GM19372 (cell line): ENCODE data around the gene TPCN2.

Experiments
- ATAC-seq: cut with Tn5 transposase; IDR thresholded peaks from one replicate; pipeline ENCODE4 v1.9.1; 2021; ENCODE audit warnings: mild to moderate bottlenecking, low read depth, moderate library complexity; ENCODE audit not compliant: unreplicated experiment

TPCN2 gene

DNA sequence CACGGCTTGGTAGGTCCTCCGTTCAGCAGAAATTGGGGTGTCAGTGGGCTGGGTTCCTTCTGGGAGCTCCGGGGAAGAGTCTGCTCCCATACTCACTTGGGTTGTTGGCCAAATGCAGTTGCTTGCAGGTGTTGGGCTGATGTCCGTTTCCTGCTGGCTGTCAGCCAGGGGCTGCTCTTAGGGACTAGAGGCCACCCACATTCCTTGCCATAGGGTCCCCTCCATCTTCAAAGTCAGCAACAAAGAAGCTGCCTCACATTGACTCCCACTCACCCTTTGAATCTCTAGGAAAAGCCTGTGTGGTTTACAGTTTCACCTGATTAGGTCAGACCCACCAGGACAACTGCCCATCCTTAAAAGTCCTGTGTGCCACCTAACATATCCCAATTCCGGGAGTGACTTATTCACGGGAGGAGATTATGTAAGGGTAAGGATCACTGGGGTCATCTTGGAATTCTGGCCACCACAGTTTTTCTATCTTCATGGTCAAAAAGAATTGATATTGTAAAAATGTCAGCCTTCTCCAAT lies 43.0 kb downstream of the TPCN2 start:
- no peak for ATAC-seq

DNA sequence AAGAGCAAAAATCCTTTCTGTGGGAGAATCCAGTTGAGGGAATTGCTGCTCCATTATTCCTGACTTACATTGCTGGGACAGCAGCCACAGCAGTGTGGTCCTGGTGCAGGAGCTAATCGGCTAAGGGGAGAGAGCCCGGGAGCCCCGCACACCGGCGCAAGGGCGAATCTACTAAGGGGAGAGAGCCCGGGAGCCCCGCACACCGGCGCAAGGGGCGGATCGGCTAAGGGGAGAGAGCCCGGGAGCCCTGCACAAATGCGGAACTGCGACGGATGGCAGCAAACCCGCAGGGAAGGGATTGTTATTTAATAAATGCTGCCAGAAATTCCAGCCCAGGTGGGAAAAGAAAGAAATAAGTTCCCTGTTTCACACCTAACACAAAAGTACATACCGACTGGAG lies 43.5 kb downstream of the TPCN2 start:
- ATAC-seq, result no peak

DNA sequence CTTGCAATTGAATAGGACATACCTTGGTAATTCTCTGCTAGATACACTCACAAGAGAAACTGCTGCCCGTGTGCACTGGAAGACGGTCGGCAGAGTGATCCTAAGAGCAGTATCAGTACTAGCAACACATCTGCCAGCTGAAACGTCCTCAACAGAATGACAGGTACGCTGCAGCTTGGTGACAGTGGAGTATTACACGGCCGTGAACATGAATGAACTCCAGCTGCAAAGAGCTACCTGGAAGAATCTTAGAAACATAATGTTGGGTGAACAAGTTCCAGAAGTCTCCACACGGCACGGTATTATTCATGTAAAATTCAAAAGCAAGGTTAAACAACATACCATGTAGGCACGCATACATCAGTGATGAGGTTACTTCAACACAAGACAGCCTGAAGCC lies 44.4 kb downstream of the TPCN2 start:
- no peak for ATAC-seq

DNA sequence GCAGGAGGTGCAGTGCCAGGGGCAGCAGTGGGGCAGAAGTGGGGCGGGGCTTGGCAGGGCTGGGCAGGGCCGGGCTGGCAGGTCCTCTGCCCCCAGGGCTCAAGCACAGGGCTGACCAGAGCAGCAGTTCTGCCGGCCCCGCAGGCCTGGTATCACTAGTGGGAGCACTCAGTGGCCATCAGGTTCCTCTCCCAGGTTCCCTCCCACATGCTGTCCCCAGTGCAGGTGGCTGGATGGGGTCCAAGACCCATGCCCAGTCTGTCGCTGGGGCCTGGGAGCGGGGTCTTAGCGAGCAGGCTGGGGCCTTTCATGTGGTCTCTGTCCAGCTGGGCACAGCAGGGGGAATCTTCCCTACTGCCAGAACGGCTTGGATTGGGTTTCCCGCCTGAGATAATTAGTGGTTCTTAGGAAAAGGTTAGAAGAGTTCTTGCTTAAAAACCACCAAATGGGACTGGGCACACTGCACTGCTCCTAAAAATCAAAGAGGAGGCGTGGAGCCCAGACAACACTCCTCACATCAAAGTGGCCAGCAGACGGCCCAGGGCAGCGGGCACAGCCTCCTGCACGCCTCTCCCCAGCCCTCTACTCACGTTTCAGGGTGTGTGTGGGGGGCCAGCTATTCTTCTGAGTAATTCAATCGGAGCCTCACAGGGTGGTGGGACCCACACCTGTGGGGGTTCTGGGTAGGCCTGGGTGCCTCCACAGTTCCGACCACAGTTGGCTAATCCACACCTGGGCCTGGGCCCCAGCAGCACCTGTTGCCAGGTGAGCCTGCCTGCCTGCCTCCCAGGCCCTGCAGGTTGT lies 45.6 kb downstream of the TPCN2 start:
- ATAC-seq, result no peak

DNA sequence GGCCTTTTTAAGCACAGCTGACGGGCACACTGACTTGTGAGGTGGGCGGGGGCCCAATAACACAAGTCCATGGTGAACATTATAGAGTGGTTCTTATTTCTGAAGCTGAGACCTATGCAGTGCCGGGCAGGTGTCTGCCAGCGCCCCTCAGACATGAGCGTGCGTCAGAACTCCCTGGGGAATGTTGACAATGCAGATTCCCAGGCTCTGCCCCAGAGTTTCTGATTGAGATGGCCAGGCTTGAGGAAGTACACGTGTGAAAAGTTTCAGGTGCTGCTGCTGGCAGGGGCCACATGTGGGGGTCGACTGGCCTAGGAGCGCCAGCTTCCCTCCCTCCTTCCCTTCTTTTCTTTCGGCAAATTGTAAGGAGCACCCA lies 46.2 kb downstream of the TPCN2 start:
- ATAC-seq, result no peak

DNA sequence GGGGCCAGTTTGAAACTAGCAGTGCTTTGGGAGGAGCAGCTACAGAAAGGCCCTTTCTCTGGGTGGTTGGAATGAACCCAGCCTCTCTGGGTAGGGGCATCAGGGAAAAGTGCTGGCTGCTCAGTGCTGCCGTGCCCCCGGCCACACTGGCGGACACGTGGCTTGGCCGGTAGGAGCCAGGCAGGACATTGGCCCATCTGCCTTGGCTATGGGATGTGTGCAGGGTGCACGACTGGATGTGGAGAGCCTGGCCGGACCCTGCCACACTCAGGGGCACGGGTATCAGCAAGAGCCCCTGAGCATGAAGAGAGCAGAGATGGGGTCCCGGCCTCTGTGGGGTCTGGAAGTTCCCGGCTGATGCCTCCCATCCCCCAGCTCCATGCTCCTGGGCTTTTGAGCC lies 46.6 kb downstream of the TPCN2 start:
- no peak for ATAC-seq

DNA sequence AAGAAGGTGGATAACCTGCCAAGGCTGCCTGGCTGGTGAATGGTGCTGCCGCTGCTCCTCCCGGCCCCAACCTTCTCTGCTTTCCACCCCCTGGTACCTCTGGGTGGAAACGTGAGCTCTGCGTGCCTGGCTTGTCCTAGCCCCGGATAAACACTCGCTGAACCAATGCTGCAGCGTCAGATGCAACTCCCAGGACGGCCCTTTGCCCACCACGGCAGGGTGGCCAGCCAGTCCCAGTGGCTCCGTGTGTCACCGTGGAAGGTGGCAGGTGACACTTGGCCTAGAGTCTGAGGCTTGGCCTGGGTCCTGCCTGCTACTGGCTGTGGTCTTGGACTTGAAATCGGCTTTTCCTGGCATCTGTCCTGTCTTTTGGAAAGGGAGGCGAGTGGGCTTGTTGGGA lies 47.7 kb downstream of the TPCN2 start:
- no peak for ATAC-seq

DNA sequence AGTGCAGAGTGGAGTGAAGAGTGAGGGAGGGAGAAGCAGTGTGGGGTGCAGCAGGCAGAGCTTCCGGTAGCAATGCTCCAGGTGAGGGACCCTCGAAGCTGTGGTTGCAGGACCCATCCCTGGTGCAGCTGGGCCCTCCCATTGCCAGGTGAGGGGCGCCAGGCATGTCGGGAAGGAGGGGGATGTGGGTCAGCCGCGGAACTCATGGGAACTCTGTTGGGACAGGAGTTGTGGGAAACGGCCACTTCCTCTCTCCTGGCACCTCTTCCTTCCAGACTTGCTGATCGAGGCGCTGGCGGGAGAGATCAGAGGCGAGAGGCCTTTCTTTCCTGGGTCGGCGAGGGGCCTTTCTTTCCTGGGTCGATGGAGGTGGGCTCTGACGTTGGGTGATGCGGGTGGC lies 48.5 kb downstream of the TPCN2 start:
- no peak for ATAC-seq

DNA sequence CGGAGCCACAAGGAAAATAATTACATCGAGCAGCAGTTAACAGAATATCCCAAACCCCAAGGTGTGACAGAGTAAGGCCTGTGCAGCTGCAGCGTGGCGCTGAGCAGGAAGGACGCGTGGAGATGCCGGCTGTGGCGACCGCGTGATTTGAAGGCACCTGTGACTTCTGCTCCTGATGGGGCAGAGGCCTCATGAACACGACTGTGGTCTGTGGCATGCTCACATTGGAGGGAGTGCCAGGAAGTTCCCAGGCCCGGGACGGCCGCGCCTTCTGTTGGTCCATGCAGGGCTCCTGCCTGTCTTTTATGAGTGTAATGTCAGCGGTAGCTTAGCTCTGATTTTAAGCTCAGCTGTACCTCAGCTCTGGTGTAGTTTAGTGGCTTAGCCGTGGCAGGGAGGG lies 50.4 kb downstream of the TPCN2 start:
- ATAC-seq, result no peak

DNA sequence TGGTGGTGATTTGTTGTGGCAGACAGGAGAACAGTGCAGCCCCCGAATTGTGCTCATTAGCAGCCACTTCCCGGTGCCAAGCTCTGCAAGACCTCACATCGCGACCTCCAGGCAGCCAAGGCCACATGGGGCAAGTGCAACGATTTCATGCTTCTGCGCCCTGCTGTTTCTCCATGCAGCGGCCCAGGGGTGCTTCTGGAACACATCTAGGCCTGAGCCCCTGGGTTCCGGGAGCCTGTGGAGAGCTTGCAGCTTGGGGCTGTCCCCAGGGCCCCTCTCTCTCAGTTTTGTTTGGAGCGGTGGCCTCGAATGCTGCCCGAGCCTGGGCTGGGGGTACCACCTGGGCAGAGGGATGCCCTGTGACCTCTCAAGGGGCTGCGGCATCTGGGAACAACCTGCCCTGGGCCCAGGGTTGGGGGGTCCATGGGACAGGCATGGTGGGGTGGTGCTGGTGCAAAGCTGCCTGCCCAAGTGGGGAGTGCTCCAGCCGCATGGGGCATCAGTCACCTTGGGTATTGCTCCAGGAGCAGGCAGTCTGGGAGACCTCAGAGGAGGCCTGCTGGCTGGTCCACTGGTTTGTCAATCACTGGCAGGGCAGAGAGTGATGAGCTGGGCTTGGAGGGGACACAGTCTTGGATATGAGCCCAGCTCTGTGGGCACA lies 51.9 kb downstream of the TPCN2 start:
- ATAC-seq, result no peak

DNA sequence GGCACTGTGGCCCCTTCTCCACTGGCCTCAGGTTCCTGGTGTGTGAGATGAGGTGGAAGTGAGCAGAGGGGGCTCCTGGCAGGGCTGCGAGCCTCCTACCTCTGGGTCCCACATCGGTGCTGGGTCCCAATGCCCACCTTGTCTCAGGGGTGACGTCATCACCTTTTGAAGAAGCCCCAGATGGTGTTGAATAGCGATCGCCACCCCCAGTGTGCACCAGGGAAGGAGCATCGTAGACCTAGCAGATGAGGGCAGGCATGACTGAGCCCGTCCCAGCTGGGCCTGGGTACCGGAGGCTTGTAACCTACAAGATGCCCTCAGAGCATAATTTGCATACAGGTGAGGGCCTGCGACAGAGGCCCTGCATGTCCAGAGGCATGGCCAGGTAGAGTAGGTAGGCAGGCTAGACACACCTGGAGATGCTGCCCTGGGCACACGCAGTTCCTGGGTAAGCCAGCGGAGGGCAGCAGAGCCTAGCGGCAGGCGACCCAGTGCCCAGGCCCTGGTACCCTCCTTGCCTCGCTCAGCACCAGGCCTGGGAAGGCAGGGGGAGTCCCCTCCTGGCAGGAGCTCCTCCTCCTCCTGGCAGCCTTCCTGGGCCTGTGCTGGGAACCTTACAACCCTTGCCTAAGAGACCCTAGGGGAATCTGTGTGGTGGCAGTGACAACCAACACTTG lies 52.5 kb downstream of the TPCN2 start:
- no peak for ATAC-seq

DNA sequence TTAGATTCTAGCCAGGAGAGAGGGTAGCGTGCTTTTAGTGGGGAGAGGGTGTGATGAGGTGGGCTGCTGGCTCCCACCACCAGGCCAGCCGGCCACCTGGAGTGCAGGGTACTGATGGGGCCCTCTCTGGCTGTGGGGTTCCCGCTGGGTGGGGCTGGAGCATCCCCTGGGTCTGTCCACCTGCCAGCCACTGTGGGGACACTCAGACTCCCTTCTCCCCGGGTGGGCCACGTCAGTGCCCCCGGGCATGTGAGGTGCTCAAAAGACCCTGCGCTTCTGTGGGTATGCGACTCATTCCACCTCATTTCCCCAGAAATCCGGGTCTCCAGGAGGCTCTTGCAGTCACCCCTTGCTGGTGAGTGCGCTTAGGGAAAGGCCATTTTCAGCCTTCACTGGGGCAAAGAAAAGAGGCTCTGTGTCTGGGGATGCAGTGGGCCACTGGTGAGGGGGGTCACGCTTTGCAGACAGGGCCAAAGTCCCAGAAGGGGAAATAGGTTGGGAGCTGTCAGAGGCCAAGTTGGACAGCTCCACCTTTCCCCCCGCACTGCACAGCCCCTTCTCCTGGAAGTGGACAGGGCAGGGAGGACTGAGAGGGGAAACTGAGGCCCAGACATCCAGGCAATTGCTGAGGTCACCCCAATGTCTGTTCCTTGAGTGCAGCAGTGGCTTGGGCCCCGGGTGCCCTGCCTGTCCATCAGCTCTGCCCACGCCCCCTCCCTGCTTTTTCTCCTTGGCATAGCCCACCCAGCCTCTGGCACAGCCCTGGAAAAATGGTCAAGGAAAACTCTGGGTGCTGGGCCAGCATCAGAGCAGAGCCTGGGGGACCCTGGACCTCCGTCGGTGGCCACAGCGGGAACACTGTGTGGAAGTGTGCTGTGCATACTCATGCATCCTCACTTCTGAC lies 53.3 kb downstream of the TPCN2 start:
- no peak for ATAC-seq

DNA sequence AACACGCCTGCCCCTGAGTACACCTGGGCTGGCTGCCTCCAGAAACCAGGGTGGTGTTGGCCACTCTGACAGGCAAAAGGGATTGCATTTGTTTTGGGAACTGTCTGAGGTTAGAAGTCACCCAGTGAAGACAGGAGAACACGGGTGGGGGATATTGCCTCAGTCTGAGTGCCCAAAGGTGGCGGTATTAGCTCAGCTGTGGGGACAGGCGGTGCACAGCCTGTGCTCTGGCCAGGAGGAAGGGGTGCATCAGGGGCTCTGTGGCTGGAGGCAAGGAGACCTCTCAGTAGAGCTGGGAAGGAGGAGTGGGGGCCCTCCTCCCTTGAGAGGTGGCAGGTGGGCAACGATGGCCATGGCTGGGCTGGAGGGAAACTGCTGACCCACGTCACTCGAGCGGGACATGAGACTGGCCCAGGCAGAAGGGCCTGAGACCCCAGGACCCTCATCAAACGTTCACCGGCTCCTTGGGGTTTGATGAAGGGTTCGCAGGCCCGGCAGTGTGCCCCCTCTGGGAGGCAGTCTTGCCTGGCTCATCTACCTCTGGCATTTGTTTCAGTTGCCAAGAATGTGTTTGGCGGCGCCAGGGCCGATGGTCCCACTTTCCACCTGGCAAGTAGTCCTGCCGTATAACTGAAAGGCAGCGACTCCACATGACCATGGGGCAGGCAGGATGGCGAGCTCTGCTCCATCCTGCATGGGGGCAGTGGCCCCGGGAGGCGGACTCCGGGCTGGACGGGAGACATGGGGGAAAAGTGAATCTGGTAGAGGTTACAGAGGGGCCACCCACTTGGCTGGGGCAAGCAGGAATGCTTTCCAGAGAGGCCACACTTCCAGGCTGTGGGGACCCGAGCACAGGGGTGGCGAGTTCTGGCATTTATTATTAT lies 54.2 kb downstream of the TPCN2 start:
- no peak for ATAC-seq

DNA sequence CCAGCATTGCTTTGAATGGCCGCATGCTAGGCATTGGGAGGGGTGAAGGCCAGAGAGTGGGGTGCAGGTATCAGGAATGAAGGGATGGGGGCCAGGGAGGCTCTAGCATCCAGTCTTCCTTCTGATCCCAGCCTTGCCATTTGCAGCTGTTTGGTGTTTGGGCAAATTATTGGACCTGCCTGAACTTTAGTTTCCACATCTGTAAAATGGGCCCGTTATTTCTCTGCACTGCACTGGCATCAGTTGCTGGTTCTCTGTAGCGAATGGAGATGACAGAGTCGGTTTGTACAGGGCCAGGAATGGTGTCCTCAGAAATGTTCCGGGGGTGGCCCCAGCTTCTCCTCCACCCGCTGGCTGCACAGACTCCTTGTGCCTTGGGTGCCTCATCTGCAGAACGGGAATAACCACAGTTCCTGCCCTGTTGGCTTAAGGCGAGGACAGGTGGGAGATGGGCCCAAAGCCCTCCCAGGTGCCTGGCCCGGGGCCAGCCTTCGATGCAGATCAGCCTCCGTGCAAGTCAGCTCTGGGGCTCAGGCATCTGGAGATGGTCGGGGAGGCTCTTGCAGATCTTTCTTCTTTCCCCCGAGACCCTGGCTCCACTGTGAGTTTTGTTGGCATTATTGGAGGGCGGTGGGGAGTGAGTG lies 55.6 kb downstream of the TPCN2 start:
- no peak for ATAC-seq

DNA sequence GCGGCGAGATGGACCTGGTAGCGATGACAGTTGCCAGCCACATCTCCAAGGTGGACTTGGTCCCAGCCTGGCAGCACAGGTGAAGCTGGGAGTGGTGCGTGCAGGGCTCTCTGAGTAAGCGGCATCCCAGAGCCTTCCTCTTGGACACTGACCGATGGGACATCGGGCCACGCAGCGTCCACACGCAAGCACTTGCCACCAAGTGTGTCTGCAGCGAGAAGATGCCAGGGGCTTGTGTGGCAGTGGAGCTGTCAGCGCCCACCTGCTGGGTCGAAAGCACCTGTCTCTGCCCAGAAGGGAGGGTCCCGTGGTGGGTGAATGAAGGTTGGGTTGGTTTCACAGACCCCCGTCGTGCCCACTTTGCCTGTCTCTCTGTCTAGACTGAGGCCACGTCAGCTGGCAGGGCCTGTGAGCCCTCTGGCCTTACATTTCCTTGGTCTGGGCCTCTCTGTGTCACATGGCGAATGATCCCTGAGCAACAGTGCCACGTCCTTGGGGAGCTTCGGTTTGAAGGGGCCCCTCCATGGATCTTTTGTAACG lies 56.2 kb downstream of the TPCN2 start:
- no peak for ATAC-seq

DNA sequence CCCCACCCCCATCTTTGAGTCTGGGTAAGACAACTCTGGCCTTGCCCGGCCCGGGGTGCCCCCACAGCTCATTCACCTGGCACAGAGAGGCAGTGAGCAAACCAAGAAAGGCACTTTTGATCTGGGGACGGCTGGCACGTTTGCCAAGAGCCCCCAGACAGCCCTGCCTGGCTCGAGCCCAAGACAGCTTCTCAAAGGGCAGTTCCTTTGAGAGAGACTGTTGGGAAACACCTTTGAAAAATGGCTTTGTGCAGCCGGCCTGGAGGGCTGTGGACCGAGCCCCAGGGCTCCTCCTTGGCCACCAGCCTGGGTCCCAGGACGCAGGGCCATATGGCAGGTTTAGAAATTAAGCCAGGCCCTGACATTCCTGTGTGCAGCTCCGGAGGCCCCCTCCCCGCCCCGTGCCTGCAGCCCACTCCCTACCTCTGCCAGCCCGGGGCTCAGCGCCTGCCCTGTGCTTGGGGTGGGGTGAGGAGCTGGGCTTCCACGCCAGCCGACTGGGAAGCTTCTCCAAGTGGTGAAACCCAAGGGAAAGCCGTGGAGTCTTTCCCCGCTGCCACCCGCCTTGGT lies 56.8 kb downstream of the TPCN2 start:
- ATAC-seq, result no peak

DNA sequence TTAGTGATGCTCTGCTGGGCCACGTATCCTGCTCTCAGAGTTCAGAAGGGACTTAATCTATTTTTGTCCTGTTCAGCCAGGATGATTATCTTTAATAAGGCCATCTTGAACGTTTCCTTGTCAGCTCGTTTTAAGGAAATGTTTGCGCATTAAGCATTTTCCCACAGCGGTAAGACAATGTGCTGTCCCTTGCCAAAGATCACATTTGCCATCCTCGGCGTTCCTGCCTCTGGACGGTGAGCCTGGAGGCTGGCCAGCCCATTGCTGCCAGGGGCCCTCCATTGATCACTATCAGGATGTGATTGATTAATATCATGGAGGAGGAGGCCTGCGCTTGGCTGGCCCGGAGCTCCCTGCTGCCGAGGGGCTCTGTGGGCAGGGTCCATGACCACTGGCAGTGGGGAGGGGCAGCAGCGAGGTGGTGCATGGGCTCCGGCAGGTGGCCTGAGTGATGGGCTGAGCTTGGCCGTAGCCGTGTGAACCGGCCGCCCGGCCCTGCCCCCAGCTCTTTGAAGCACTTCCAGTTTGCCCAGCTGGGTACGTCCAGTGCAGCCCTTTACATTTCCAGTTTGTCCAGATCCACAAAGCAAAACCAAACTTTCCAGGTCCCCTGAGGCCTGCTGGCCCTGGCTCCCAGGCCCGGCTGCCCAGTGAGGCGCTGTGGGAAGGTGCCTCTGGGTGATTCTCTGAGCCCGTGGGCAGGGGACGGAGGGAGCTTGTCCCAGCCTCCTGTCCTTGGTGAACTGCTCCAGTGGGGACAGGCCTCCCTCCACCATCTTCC lies 57.5 kb downstream of the TPCN2 start:
- ATAC-seq, result no peak

DNA sequence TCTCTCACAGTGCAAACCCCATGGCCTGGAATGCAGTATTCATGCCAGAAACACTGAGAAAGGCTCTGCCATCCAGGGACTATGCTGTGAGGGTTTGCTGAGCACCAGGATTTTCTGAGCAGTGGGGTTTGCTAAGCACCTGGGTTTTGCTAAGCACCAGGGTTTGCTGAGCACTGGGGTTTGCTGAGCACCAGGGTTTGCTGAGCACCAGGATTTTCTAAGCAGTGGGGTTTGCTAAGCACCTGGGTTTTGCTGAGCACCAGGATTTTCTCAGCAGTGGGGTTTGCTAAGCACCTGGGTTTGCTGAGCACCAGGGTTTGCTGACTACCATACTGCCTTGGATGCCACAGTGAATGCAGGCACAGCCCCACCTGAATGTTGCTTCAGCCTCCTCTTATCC lies 58.7 kb downstream of the TPCN2 start:
- no peak for ATAC-seq
